ENCODE measurements around the gene SLC7A10. TPM values are rescaled to one million over a fixed set of nuclear protein-coding genes. Genes with fewer than 3 reads are reported as not detected.

SLC7A10 gene
- total RNA-seq, 1 donor from 2014 or later: not detected

GRCh38 chr19:33250500-33250899 lies 24.9 kb upstream of the SLC7A10 start:
- Mint-ChIP-seq H3K27ac (ENCODE audit: unreplicated experiment) (no peak overlapping the region), H3K9me3 (ENCODE audit: unreplicated experiment) (no peaks in the 10 kb centered on the region), H3K4me3 (ENCODE audit: unreplicated experiment) (no peak overlapping the region), H3K4me1 (ENCODE audit: unreplicated experiment) (no peaks in the 10 kb centered on the region), H3K27me3 (ENCODE audit: unreplicated experiment) (no peaks in the 10 kb centered on the region), H3K36me3 (ENCODE audit: unreplicated experiment) (no peaks in the 10 kb centered on the region)
- DNase-seq (ENCODE audit: extremely low spot score, unreplicated experiment): no peak
- TF ChIP-seq CTCF (IDR thresholded peaks at IDR 0.05): no peak

- Mint-ChIP-seq H3K4me3 (ENCODE audit: unreplicated experiment) (no peak overlapping the region), H3K27ac (ENCODE audit: unreplicated experiment) (no peak overlapping the region), H3K27me3 (ENCODE audit: unreplicated experiment) (no peaks in the 10 kb centered on the region), H3K4me1 (ENCODE audit: unreplicated experiment) (no peaks in the 10 kb centered on the region), H3K36me3 (ENCODE audit: unreplicated experiment) (no peaks in the 10 kb centered on the region), H3K9me3 (ENCODE audit: unreplicated experiment) (no peaks in the 10 kb centered on the region)
- no peak for DNase-seq (ENCODE audit: extremely low spot score, unreplicated experiment)
- TF ChIP-seq CTCF (IDR thresholded peaks at IDR 0.05): no peak
Observed at GRCh38 chr19:33249740-33250366, 24.2 kb upstream of the SLC7A10 start.

GRCh38 chr19:33248954-33249613 lies 23.4 kb upstream of the SLC7A10 start:
- H3K36me3 Mint-ChIP-seq (ENCODE audit: unreplicated experiment): no peaks in the 10 kb centered on the region
- no peaks in the 10 kb centered on the region for H3K4me1 Mint-ChIP-seq (ENCODE audit: unreplicated experiment)
- no peak for TF ChIP-seq CTCF (IDR thresholded peaks at IDR 0.05)
- H3K4me3 Mint-ChIP-seq (ENCODE audit: unreplicated experiment): no peak overlapping the region
- no peaks in the 10 kb centered on the region for H3K9me3 Mint-ChIP-seq (ENCODE audit: unreplicated experiment)
- peaks cover 2% of the 10 kb centered on the region for H3K27me3 Mint-ChIP-seq (ENCODE audit: unreplicated experiment)
- no peak for DNase-seq (ENCODE audit: extremely low spot score, unreplicated experiment)
- H3K27ac Mint-ChIP-seq (ENCODE audit: unreplicated experiment): no peak overlapping the region

- no peak for TF ChIP-seq CTCF (IDR thresholded peaks at IDR 0.05)
- H3K36me3 Mint-ChIP-seq (ENCODE audit: unreplicated experiment): no peaks in the 10 kb centered on the region
Observed at GRCh38 chr19:33248553-33248953, 22.9 kb upstream of the SLC7A10 start.

GRCh38 chr19:33248104-33248503 lies 22.5 kb upstream of the SLC7A10 start:
- DNase-seq (ENCODE audit: extremely low spot score, unreplicated experiment): no peak
- H3K4me3 Mint-ChIP-seq (ENCODE audit: unreplicated experiment): no peak overlapping the region
- H3K36me3 Mint-ChIP-seq (ENCODE audit: unreplicated experiment): no peaks in the 10 kb centered on the region
- H3K27ac Mint-ChIP-seq (ENCODE audit: unreplicated experiment): no peak overlapping the region
- H3K4me1 Mint-ChIP-seq (ENCODE audit: unreplicated experiment): no peaks in the 10 kb centered on the region
- H3K27me3 Mint-ChIP-seq (ENCODE audit: unreplicated experiment): peaks cover 2% of the 10 kb centered on the region
- TF ChIP-seq CTCF (IDR thresholded peaks at IDR 0.05): no peak
- H3K9me3 Mint-ChIP-seq (ENCODE audit: unreplicated experiment): no peaks in the 10 kb centered on the region

More at GRCh38 chr19:33248553-33248953, 22.9 kb upstream of the SLC7A10 start:
- H3K9me3 Mint-ChIP-seq (ENCODE audit: unreplicated experiment): no peaks in the 10 kb centered on the region
- H3K4me1 Mint-ChIP-seq (ENCODE audit: unreplicated experiment): no peaks in the 10 kb centered on the region
- H3K27ac Mint-ChIP-seq (ENCODE audit: unreplicated experiment): no peak overlapping the region
- no peak for DNase-seq (ENCODE audit: extremely low spot score, unreplicated experiment)
- peaks cover 2% of the 10 kb centered on the region for H3K27me3 Mint-ChIP-seq (ENCODE audit: unreplicated experiment)
- no peak overlapping the region for H3K4me3 Mint-ChIP-seq (ENCODE audit: unreplicated experiment)

All from osteocyte (in vitro differentiated cells).